Measurements from ENCODE around the gene RFESD.

RFESD gene

GRCh38 chr5:95646569-95647431 lies at the start of gene RFESD:
Gene RFESD, plus strand, starts transcription at chr5:95646777. Its CDS starts 5,495 bp downstream, at chr5:95652272.
- peak within 1 kb of the TSS; percentile 85 for H3K4me3 ChIP-seq (ENCODE audit: low read length)
- no peaks in the 10 kb centered on the region for H3K27me3 ChIP-seq (replicated peaks; ENCODE audit: control insufficient read depth, insufficient read depth, low read length)
- H3K9ac ChIP-seq (ENCODE audit: low read length): peak within 1 kb of the TSS; percentile 94
- H3K36me3 ChIP-seq (ENCODE audit: control insufficient read depth, insufficient read depth, low read length, severe bottlenecking): no peaks in the 10 kb centered on the region
- no peaks in the 10 kb centered on the region for H3K9me3 ChIP-seq (ENCODE audit: control insufficient read depth, low read length)
- peaks cover 20% of the 10 kb centered on the region for H3K4me1 ChIP-seq (ENCODE audit: control insufficient read depth, insufficient read depth, low read length)
- peak; percentile 99 for DNase-seq (ENCODE audit: low read depth)

GRCh38 chr5:95599252-95599651 lies 47.3 kb upstream of the RFESD start:
- no peak for DNase-seq (ENCODE audit: low read depth)
- Histone ChIP-seq H3K9me3 (ENCODE audit: control insufficient read depth, low read length) (no peaks in the 10 kb centered on the region), H3K36me3 (ENCODE audit: control insufficient read depth, insufficient read depth, low read length, severe bottlenecking) (peaks cover 12% of the 10 kb centered on the region), H3K4me3 (ENCODE audit: low read length) (no peak overlapping the region), H3K4me1 (ENCODE audit: control insufficient read depth, insufficient read depth, low read length) (no peaks in the 10 kb centered on the region), H3K27me3 (replicated peaks; ENCODE audit: control insufficient read depth, insufficient read depth, low read length) (no peaks in the 10 kb centered on the region), H3K9ac (ENCODE audit: low read length) (no peak overlapping the region)

DNA sequence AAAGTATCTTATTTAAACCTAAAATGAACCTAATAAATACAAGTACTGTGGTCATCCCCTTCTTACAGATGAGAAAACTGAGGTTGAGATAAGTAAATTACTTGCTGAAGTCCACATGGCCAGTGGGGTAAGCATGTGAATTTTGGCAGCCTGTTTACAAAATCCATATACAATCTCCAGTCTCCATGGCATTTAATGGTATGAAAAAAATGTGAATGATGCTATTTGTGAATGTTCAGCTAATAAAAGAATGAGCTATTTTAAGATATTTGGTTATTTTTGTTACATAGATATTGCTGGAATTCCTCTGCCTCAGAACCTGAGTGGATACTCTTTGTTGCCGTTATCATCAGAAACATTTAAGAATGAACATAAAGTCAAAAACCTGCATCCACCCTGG lies 46.0 kb upstream of the RFESD start:
- peak; percentile 39 for DNase-seq (ENCODE audit: low read depth)
- H3K4me3 ChIP-seq (ENCODE audit: low read length): no peak overlapping the region
- H3K4me1 ChIP-seq (ENCODE audit: control insufficient read depth, insufficient read depth, low read length): no peaks in the 10 kb centered on the region

GRCh38 chr5:95605786-95606185 lies 40.8 kb upstream of the RFESD start:
- Histone ChIP-seq H3K4me3 (ENCODE audit: low read length) (no peak overlapping the region), H3K9ac (ENCODE audit: low read length) (no peak overlapping the region), H3K9me3 (ENCODE audit: control insufficient read depth, low read length) (no peaks in the 10 kb centered on the region), H3K36me3 (ENCODE audit: control insufficient read depth, insufficient read depth, low read length, severe bottlenecking) (peaks cover 14% of the 10 kb centered on the region), H3K27me3 (replicated peaks; ENCODE audit: control insufficient read depth, insufficient read depth, low read length) (no peaks in the 10 kb centered on the region), H3K4me1 (ENCODE audit: control insufficient read depth, insufficient read depth, low read length) (no peaks in the 10 kb centered on the region)
- no peak for DNase-seq (ENCODE audit: low read depth)

More for the DNA sequence above, 46.0 kb upstream of the RFESD start:
- no peaks in the 10 kb centered on the region for H3K9me3 ChIP-seq (ENCODE audit: control insufficient read depth, low read length)
- H3K36me3 ChIP-seq (ENCODE audit: control insufficient read depth, insufficient read depth, low read length, severe bottlenecking): peaks cover 14% of the 10 kb centered on the region
- H3K9ac ChIP-seq (ENCODE audit: low read length): no peak overlapping the region
- H3K27me3 ChIP-seq (replicated peaks; ENCODE audit: control insufficient read depth, insufficient read depth, low read length): no peaks in the 10 kb centered on the region

- Histone ChIP-seq H3K4me1 (ENCODE audit: control insufficient read depth, insufficient read depth, low read length) (no peaks in the 10 kb centered on the region), H3K9ac (ENCODE audit: low read length) (no peak overlapping the region), H3K36me3 (ENCODE audit: control insufficient read depth, insufficient read depth, low read length, severe bottlenecking) (peaks cover 14% of the 10 kb centered on the region), H3K9me3 (ENCODE audit: control insufficient read depth, low read length) (no peaks in the 10 kb centered on the region), H3K27me3 (replicated peaks; ENCODE audit: control insufficient read depth, insufficient read depth, low read length) (no peaks in the 10 kb centered on the region), H3K4me3 (ENCODE audit: low read length) (no peak overlapping the region)
- no peak for DNase-seq (ENCODE audit: low read depth)
These were observed 40.2 kb upstream of the RFESD start for GRCh38 chr5:95606419-95606818.

DNA sequence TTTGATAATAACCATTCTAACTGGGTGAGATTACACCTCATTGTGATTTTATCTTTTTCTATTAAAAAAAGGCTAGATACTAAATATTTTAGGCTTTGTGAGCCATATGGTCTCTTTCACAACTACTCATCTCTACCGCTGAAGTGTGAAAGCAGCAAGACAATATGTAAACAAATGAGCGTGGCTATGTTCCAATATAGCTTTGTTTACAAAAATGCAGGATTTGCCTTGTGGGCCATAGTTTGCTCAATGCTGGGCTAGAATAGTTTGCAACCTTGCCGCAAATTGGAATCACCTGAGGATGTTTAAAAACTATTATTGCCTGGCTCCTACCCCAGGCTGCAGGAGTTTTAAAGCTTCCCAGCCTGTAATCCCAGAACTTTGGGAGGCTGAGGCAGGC lies 36.9 kb upstream of the RFESD start:
- Histone ChIP-seq H3K36me3 (ENCODE audit: control insufficient read depth, insufficient read depth, low read length, severe bottlenecking) (no peaks in the 10 kb centered on the region), H3K27me3 (replicated peaks; ENCODE audit: control insufficient read depth, insufficient read depth, low read length) (no peaks in the 10 kb centered on the region), H3K9ac (ENCODE audit: low read length) (no peak overlapping the region), H3K4me1 (ENCODE audit: control insufficient read depth, insufficient read depth, low read length) (no peaks in the 10 kb centered on the region), H3K9me3 (ENCODE audit: control insufficient read depth, low read length) (peaks cover 6% of the 10 kb centered on the region), H3K4me3 (ENCODE audit: low read length) (no peak overlapping the region)
- DNase-seq (ENCODE audit: low read depth): no peak

DNA sequence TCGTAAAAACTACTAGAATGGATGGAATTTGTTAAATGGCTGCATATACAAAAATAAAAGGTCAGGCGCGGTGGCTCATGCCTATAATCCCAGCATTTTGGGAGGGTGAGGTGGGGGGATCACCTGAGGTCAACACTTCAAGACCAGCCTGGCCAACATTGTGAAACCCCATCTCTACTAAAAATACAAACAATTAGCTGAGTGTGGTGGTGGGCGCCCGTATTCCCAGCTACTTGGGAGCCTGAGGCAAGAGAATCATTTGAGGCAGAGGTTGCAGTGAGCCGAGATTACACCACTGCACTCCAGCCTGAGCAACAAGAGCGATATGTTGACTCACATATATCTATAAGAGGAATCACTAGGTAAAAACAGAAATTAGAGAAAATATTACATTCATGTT lies 36.0 kb upstream of the RFESD start:
- no peaks in the 10 kb centered on the region for H3K27me3 ChIP-seq (replicated peaks; ENCODE audit: control insufficient read depth, insufficient read depth, low read length)
- no peak overlapping the region for H3K4me3 ChIP-seq (ENCODE audit: low read length)
- no peak for DNase-seq (ENCODE audit: low read depth)
- no peak overlapping the region for H3K9ac ChIP-seq (ENCODE audit: low read length)
- H3K9me3 ChIP-seq (ENCODE audit: control insufficient read depth, low read length): peaks cover 6% of the 10 kb centered on the region
- H3K4me1 ChIP-seq (ENCODE audit: control insufficient read depth, insufficient read depth, low read length): no peaks in the 10 kb centered on the region
- no peaks in the 10 kb centered on the region for H3K36me3 ChIP-seq (ENCODE audit: control insufficient read depth, insufficient read depth, low read length, severe bottlenecking)

- H3K27me3 ChIP-seq (replicated peaks; ENCODE audit: control insufficient read depth, insufficient read depth, low read length): no peaks in the 10 kb centered on the region
- no peak overlapping the region for H3K4me3 ChIP-seq (ENCODE audit: low read length)
- no peaks in the 10 kb centered on the region for H3K36me3 ChIP-seq (ENCODE audit: control insufficient read depth, insufficient read depth, low read length, severe bottlenecking)
- H3K9me3 ChIP-seq (ENCODE audit: control insufficient read depth, low read length): peaks cover 6% of the 10 kb centered on the region
- H3K9ac ChIP-seq (ENCODE audit: low read length): no peak overlapping the region
- H3K4me1 ChIP-seq (ENCODE audit: control insufficient read depth, insufficient read depth, low read length): peaks cover 1% of the 10 kb centered on the region
- no peak for DNase-seq (ENCODE audit: low read depth)
These were observed 35.2 kb upstream of the RFESD start for GRCh38 chr5:95611396-95611795.

DNA sequence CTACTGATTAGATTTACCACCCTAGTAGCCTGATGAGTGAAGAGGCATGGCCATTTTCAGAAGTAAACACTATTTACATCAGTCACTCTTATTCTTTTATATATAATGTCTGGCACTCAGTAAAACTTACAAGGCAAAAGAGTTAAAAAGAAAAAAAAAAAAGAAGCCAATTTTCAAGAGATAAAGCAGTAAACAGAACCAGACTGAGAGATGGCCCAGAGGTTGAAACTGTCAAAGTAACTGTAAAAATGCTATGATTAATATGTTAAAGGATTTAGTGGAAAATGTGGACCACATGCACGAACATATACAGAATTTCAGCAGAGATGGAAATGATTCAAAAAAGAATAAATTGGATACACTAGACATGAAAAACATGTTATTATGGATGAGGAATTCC lies 33.1 kb upstream of the RFESD start:
- Histone ChIP-seq H3K9ac (ENCODE audit: low read length) (no peak overlapping the region), H3K9me3 (ENCODE audit: control insufficient read depth, low read length) (peaks cover 6% of the 10 kb centered on the region), H3K4me1 (ENCODE audit: control insufficient read depth, insufficient read depth, low read length) (peaks cover 9% of the 10 kb centered on the region), H3K27me3 (replicated peaks; ENCODE audit: control insufficient read depth, insufficient read depth, low read length) (no peaks in the 10 kb centered on the region), H3K36me3 (ENCODE audit: control insufficient read depth, insufficient read depth, low read length, severe bottlenecking) (no peaks in the 10 kb centered on the region), H3K4me3 (ENCODE audit: low read length) (no peak overlapping the region)
- DNase-seq (ENCODE audit: low read depth): no peak

DNA sequence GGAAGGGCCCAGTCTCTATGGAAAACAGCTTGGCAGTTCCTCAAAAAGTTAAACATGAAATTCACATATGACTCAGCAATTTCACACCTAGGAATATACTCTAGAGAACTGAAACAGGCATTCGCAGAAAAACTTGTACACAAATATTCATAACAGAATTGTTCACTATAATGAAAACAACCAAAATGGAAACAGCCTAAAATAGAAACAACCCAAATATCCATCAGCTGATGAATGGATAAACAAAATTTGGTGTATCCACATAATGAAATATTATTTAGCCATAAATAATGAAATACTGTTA lies 31.5 kb upstream of the RFESD start:
- H3K36me3 ChIP-seq (ENCODE audit: control insufficient read depth, insufficient read depth, low read length, severe bottlenecking): no peaks in the 10 kb centered on the region
- no peak overlapping the region for H3K9ac ChIP-seq (ENCODE audit: low read length)
- no peak for DNase-seq (ENCODE audit: low read depth)
- H3K4me1 ChIP-seq (ENCODE audit: control insufficient read depth, insufficient read depth, low read length): peaks cover 23% of the 10 kb centered on the region
- peaks cover 6% of the 10 kb centered on the region for H3K9me3 ChIP-seq (ENCODE audit: control insufficient read depth, low read length)
- H3K27me3 ChIP-seq (replicated peaks; ENCODE audit: control insufficient read depth, insufficient read depth, low read length): no peaks in the 10 kb centered on the region
- no peak overlapping the region for H3K4me3 ChIP-seq (ENCODE audit: low read length)

- H3K9me3 ChIP-seq (ENCODE audit: control insufficient read depth, low read length): peaks cover 6% of the 10 kb centered on the region
- H3K4me1 ChIP-seq (ENCODE audit: control insufficient read depth, insufficient read depth, low read length): peaks cover 24% of the 10 kb centered on the region
- DNase-seq (ENCODE audit: low read depth): peak; percentile 46
- no peaks in the 10 kb centered on the region for H3K27me3 ChIP-seq (replicated peaks; ENCODE audit: control insufficient read depth, insufficient read depth, low read length)
- H3K36me3 ChIP-seq (ENCODE audit: control insufficient read depth, insufficient read depth, low read length, severe bottlenecking): no peaks in the 10 kb centered on the region
- no peak overlapping the region for H3K9ac ChIP-seq (ENCODE audit: low read length)
- H3K4me3 ChIP-seq (ENCODE audit: low read length): no peak overlapping the region
These were observed 29.5 kb upstream of the RFESD start for GRCh38 chr5:95617057-95617456.

- no peak for DNase-seq (ENCODE audit: low read depth)
- Histone ChIP-seq H3K36me3 (ENCODE audit: control insufficient read depth, insufficient read depth, low read length, severe bottlenecking) (no peaks in the 10 kb centered on the region), H3K9me3 (ENCODE audit: control insufficient read depth, low read length) (no peaks in the 10 kb centered on the region), H3K4me1 (ENCODE audit: control insufficient read depth, insufficient read depth, low read length) (peaks cover 24% of the 10 kb centered on the region), H3K27me3 (replicated peaks; ENCODE audit: control insufficient read depth, insufficient read depth, low read length) (no peaks in the 10 kb centered on the region), H3K4me3 (ENCODE audit: low read length) (peak overlapping the region; percentile 81), H3K9ac (ENCODE audit: low read length) (peak overlapping the region; percentile 82)
These were observed 27.5 kb upstream of the RFESD start for GRCh38 chr5:95619096-95619495.
